ENCODE measurements around the gene ECI2. TPM values are rescaled to one million over a fixed set of nuclear protein-coding genes. Genes with fewer than 3 reads are reported as not detected.

Gene ECI2
- total RNA-seq, 4 donors from 2014 or later = 46.9 to 64.4 (median 56.0) TPM

- no peak for DNase-seq
- Histone ChIP-seq H3K4me1 (no peaks in the 10 kb centered on the region), H3K27me3 (no peaks in the 10 kb centered on the region), H3K36me3 (no peaks in the 10 kb centered on the region), H3K4me3 (no peak overlapping the region), H3K9me3 (no peaks in the 10 kb centered on the region), H3K27ac (no peak overlapping the region)
- TF ChIP-seq CTCF (IDR thresholded peaks at IDR 0.05) = no peak
- no peak for TF ChIP-seq POLR2A (IDR thresholded peaks at IDR 0.05)
- intact Hi-C loops (cut with DNase I; ENCODE audit: low total_unique reads) = no loop called here
Measured at GRCh38 chr6:4103929-4104328, 31.4 kb downstream of the ECI2 start.

GRCh38 chr6:4102687-4103244 is 32.6 kb downstream of the ECI2 start:
- no peaks in the 10 kb centered on the region for H3K36me3 ChIP-seq
- H3K4me1 ChIP-seq = no peaks in the 10 kb centered on the region
- no peak for TF ChIP-seq POLR2A (IDR thresholded peaks at IDR 0.05)
- no peak for TF ChIP-seq CTCF (IDR thresholded peaks at IDR 0.05)
- no peaks in the 10 kb centered on the region for H3K27me3 ChIP-seq
- H3K27ac ChIP-seq = no peak overlapping the region
- no peak for DNase-seq
- intact Hi-C loops (cut with DNase I; ENCODE audit: low total_unique reads) = no loop called here
- H3K4me3 ChIP-seq = no peak overlapping the region
- no peaks in the 10 kb centered on the region for H3K9me3 ChIP-seq

- TF ChIP-seq CTCF (IDR thresholded peaks at IDR 0.05) (no peak), POLR2A (IDR thresholded peaks at IDR 0.05) (no peak)
- Histone ChIP-seq H3K9me3 (no peaks in the 10 kb centered on the region), H3K27ac (no peak overlapping the region)
Measured at GRCh38 chr6:4101298-4101697, 34.1 kb downstream of the ECI2 start.

GRCh38 chr6:4100655-4101054 is 34.7 kb downstream of the ECI2 start:
- H3K27ac ChIP-seq = no peak overlapping the region
- TF ChIP-seq CTCF (IDR thresholded peaks at IDR 0.05) (no peak), POLR2A (IDR thresholded peaks at IDR 0.05) (no peak)
- intact Hi-C loops (cut with DNase I; ENCODE audit: low total_unique reads) = no loop called here
- no peaks in the 10 kb centered on the region for H3K4me1 ChIP-seq
- H3K27me3 ChIP-seq = no peaks in the 10 kb centered on the region
- no peaks in the 10 kb centered on the region for H3K36me3 ChIP-seq
- H3K9me3 ChIP-seq = no peaks in the 10 kb centered on the region
- no peak for DNase-seq
- H3K4me3 ChIP-seq = no peak overlapping the region

More at GRCh38 chr6:4101298-4101697, 34.1 kb downstream of the ECI2 start:
- Histone ChIP-seq H3K4me3 (no peak overlapping the region), H3K27me3 (no peaks in the 10 kb centered on the region), H3K36me3 (no peaks in the 10 kb centered on the region), H3K4me1 (no peaks in the 10 kb centered on the region)
- intact Hi-C loops (cut with DNase I; ENCODE audit: low total_unique reads) = no loop called here
- no peak for DNase-seq

GRCh38 chr6:4093288-4093687 is 42.1 kb downstream of the ECI2 start:
- Histone ChIP-seq H3K4me1 (no peaks in the 10 kb centered on the region), H3K36me3 (no peaks in the 10 kb centered on the region), H3K27me3 (no peaks in the 10 kb centered on the region), H3K9me3 (no peaks in the 10 kb centered on the region), H3K27ac (no peak overlapping the region), H3K4me3 (no peak overlapping the region)
- no peak for TF ChIP-seq POLR2A (IDR thresholded peaks at IDR 0.05)
- no peak for TF ChIP-seq CTCF (IDR thresholded peaks at IDR 0.05)
- no peak for DNase-seq
- intact Hi-C loops (cut with DNase I; ENCODE audit: low total_unique reads) = no loop called here
